NCI-H526 treated with DMSO at 0.1 percent for 48 hours (cell line): ENCODE measurements around the gene PBXIP1.
"Not testable (repeated sequence)": the region's sequence is repeated elsewhere in the genome, so short reads cannot be mapped to it uniquely, and the experiment has no call there.

Experiments used
- DNase-seq: peaks from one replicate; lab custom pipeline; 2025; lab: John Stamatoyannopoulos, UW

Gene PBXIP1

GRCh38 chr1:154936555-154937084 lies 19.3 kb downstream of the PBXIP1 start, which contains the start of gene PMVK:
TSS of gene PMVK (minus strand) at chr1:154936719. CDS start at chr1:154936685, 34 bp downstream.
- DNase-seq = peak; percentile 99

GRCh38 chr1:154935749-154936554 lies 19.9 kb downstream of the PBXIP1 start:
- DNase-seq = no peak

- DNase-seq = no peak
Observed at GRCh38 chr1:154934358-154934948, 21.4 kb downstream of the PBXIP1 start.

GRCh38 chr1:154931940-154932487 lies 23.9 kb downstream of the PBXIP1 start:
- no peak for DNase-seq

- DNase-seq = no peak
Observed at GRCh38 chr1:154926201-154926600, 29.7 kb downstream of the PBXIP1 start.

- DNase-seq = no peak
Observed at GRCh38 chr1:154925335-154926170, 30.3 kb downstream of the PBXIP1 start.

GRCh38 chr1:154923695-154924094 lies 32.2 kb downstream of the PBXIP1 start:
- DNase-seq = no peak

- DNase-seq = no peak
Observed at GRCh38 chr1:154913273-154913672, 42.6 kb downstream of the PBXIP1 start.

- DNase-seq = no peak
Observed at GRCh38 chr1:154912755-154913154, 43.1 kb downstream of the PBXIP1 start.

GRCh38 chr1:154911691-154912550 lies 44.0 kb downstream of the PBXIP1 start:
- no peak for DNase-seq

GRCh38 chr1:154910851-154911250 lies 45.0 kb downstream of the PBXIP1 start:
- no peak for DNase-seq

- DNase-seq = no peak
Observed at GRCh38 chr1:154908937-154909336, 47.0 kb downstream of the PBXIP1 start.

GRCh38 chr1:154908129-154908528 lies 47.8 kb downstream of the PBXIP1 start:
- DNase-seq = not testable (repeated sequence)

GRCh38 chr1:154906621-154907081 lies 49.2 kb downstream of the PBXIP1 start:
- no peak for DNase-seq

- no peak for DNase-seq
Observed at GRCh38 chr1:154902938-154903566, 52.8 kb downstream of the PBXIP1 start.

GRCh38 chr1:154901591-154901990 lies 54.3 kb downstream of the PBXIP1 start:
- DNase-seq = no peak

GRCh38 chr1:154899041-154899440 lies 56.9 kb downstream of the PBXIP1 start:
- no peak for DNase-seq

GRCh38 chr1:154896771-154897286 lies 59.1 kb downstream of the PBXIP1 start:
- DNase-seq = no peak

GRCh38 chr1:154895798-154896197 lies 60.1 kb downstream of the PBXIP1 start:
- DNase-seq = no peak
